Measurements from ENCODE around the gene ACOT9.

DNA sequence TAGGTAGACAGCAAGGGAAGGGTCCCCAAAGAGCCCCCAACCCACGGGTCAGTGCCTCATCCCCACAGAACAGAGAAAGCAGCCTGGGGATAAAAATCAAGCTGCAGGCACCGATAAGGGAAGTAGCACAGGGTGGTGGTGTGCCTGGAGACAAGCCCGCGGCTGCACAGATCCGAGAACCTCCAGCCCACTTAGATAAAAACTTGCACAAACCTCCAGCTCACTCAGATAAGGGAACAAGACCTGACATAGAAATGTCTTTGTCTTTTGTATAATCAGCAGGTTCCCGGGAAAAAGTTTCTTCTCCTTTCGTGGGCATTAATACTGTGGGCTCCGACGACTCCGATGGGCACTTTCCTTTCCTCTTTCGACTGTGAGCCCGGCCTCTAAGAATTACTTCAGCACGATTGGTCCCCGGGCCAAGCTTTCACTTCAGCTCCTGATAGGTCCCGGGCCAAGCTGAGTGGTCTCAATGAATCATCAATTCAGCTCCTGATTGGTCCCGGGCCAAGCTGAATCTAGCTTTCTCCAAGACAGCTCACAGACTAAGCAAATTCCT lies 43.4 kb downstream of the ACOT9 start:
- TF ChIP-seq, protein P1, sequence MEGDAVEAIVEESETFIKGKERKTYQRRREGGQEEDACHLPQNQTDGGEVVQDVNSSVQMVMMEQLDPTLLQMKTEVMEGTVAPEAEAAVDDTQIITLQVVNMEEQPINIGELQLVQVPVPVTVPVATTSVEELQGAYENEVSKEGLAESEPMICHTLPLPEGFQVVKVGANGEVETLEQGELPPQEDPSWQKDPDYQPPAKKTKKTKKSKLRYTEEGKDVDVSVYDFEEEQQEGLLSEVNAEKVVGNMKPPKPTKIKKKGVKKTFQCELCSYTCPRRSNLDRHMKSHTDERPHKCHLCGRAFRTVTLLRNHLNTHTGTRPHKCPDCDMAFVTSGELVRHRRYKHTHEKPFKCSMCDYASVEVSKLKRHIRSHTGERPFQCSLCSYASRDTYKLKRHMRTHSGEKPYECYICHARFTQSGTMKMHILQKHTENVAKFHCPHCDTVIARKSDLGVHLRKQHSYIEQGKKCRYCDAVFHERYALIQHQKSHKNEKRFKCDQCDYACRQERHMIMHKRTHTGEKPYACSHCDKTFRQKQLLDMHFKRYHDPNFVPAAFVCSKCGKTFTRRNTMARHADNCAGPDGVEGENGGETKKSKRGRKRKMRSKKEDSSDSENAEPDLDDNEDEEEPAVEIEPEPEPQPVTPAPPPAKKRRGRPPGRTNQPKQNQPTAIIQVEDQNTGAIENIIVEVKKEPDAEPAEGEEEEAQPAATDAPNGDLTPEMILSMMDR (IDR thresholded peaks at IDR 0.05 in 8 of 11, conservative IDR thresholded peaks at IDR 0.05 in 3 of 11), result no peak
- TF ChIP-seq POLR2A (IDR thresholded peaks at IDR 0.05) (no peak), POLR2AphosphoS5 (IDR thresholded peaks at IDR 0.05) (peak in 1 of 3 donors; percentile 12)
